ENCODE measurements around the gene NHEJ1. TPM values are rescaled to one million over a fixed set of nuclear protein-coding genes. Genes with fewer than 3 reads are reported as not detected.
A peak's percentile ranks its signal among the peaks of the same experiment; 100 is the strongest.

NHEJ1 gene
- total and polyA plus RNA-seq, 2 of the 13 experiments (the other 11 are each of a cell fraction or from before 2014, with no cell fraction given) = 30.0 to 30.7 TPM

DNA sequence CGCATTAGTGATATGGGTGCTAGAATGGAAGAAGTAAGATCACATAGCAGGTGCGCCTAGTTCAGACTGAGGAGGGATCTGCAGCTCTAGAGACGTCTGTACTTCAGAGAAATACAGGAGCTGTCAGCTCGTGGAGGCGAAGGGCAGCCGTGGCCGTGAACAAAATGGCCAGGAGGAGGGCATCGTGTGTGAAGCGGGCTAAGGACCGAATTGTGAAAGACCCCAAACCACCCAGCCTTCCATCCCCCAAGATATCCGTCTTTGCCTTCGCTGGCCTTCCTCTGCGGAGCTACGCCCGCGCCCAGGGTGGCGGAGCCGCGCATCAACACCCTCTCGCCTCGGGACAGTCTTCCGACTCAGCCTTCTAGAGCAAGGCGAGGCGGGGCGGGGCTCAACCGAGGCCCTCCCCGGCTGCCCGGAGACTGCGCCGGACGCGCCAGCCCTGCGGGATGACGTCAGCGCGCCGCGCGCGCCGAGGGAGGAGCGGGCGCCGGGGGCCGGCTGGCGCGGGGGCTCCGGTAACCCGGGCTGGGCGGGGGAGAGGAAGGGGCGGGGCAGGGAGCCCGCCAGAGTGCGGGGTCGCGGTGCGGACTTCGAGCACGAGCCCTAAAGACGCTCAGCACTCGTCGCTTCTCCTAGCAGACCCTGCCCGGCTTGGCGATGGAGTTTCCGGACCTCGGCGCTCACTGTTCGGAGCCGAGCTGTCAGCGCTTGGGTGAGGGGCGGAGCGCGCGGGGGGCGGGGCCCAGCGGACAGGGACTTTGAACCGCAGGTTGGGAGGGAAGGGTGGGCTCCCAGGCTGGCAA lies 45.9 kb upstream of the NHEJ1 start, which contains the start of gene ZFAND2B (continued):
- TF ChIP-seq, protein P1, sequence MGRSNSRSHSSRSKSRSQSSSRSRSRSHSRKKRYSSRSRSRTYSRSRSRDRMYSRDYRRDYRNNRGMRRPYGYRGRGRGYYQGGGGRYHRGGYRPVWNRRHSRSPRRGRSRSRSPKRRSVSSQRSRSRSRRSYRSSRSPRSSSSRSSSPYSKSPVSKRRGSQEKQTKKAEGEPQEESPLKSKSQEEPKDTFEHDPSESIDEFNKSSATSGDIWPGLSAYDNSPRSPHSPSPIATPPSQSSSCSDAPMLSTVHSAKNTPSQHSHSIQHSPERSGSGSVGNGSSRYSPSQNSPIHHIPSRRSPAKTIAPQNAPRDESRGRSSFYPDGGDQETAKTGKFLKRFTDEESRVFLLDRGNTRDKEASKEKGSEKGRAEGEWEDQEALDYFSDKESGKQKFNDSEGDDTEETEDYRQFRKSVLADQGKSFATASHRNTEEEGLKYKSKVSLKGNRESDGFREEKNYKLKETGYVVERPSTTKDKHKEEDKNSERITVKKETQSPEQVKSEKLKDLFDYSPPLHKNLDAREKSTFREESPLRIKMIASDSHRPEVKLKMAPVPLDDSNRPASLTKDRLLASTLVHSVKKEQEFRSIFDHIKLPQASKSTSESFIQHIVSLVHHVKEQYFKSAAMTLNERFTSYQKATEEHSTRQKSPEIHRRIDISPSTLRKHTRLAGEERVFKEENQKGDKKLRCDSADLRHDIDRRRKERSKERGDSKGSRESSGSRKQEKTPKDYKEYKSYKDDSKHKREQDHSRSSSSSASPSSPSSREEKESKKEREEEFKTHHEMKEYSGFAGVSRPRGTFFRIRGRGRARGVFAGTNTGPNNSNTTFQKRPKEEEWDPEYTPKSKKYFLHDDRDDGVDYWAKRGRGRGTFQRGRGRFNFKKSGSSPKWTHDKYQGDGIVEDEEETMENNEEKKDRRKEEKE (IDR thresholded peaks at IDR 0.05) = no peak
- TF ChIP-seq TMF1 (CRISPR knock-in tag; IDR thresholded peaks at IDR 0.05; ENCODE audit: low read depth) (peak; percentile 87), REXO4 (CRISPR knock-in tag; IDR thresholded peaks at IDR 0.05; ENCODE audit: borderline replicate concordance) (no peak), ZNF766 (CRISPR knock-in tag; IDR thresholded peaks at IDR 0.05; ENCODE audit: borderline replicate concordance) (0 out of 2 replicates have a peak, but pooled peaks have one; percentile 65), RORA (CRISPR knock-in tag; IDR thresholded peaks at IDR 0.05) (no peak), GZF1 (CRISPR knock-in tag; IDR thresholded peaks at IDR 0.05) (peak; percentile 59; the same call in 1 of the 2 replicates), CREB1 (IDR thresholded peaks at IDR 0.05) (peak; percentile 97), CREB1 (CRISPR knock-in tag; IDR thresholded peaks at IDR 0.05) (no peak), ZNF660 (CRISPR knock-in tag; IDR thresholded peaks at IDR 0.05; ENCODE audit: borderline replicate concordance, low read depth) (no peak), ZBTB21 (CRISPR knock-in tag; IDR thresholded peaks at IDR 0.05) (no peak)
- TF ChIP-seq, protein P2, sequence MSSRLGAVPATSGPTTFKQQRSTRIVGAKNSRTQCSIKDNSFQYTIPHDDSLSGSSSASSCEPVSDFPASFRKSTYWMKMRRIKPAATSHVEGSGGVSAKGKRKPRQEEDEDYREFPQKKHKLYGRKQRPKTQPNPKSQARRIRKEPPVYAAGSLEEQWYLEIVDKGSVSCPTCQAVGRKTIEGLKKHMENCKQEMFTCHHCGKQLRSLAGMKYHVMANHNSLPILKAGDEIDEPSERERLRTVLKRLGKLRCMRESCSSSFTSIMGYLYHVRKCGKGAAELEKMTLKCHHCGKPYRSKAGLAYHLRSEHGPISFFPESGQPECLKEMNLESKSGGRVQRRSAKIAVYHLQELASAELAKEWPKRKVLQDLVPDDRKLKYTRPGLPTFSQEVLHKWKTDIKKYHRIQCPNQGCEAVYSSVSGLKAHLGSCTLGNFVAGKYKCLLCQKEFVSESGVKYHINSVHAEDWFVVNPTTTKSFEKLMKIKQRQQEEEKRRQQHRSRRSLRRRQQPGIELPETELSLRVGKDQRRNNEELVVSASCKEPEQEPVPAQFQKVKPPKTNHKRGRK (CRISPR knock-in tag; IDR thresholded peaks at IDR 0.05) = no peak
- TF ChIP-seq, protein P3, sequence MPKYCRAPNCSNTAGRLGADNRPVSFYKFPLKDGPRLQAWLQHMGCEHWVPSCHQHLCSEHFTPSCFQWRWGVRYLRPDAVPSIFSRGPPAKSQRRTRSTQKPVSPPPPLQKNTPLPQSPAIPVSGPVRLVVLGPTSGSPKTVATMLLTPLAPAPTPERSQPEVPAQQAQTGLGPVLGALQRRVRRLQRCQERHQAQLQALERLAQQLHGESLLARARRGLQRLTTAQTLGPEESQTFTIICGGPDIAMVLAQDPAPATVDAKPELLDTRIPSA (CRISPR knock-in tag; IDR thresholded peaks at IDR 0.05; ENCODE audit: borderline replicate concordance) = peak; percentile 87; the same call in 1 of the 2 replicates
- TF ChIP-seq, protein P4, sequence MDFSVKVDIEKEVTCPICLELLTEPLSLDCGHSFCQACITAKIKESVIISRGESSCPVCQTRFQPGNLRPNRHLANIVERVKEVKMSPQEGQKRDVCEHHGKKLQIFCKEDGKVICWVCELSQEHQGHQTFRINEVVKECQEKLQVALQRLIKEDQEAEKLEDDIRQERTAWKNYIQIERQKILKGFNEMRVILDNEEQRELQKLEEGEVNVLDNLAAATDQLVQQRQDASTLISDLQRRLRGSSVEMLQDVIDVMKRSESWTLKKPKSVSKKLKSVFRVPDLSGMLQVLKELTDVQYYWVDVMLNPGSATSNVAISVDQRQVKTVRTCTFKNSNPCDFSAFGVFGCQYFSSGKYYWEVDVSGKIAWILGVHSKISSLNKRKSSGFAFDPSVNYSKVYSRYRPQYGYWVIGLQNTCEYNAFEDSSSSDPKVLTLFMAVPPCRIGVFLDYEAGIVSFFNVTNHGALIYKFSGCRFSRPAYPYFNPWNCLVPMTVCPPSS (IDR thresholded peaks at IDR 0.05) = no peak
- TF ChIP-seq, protein P5, sequence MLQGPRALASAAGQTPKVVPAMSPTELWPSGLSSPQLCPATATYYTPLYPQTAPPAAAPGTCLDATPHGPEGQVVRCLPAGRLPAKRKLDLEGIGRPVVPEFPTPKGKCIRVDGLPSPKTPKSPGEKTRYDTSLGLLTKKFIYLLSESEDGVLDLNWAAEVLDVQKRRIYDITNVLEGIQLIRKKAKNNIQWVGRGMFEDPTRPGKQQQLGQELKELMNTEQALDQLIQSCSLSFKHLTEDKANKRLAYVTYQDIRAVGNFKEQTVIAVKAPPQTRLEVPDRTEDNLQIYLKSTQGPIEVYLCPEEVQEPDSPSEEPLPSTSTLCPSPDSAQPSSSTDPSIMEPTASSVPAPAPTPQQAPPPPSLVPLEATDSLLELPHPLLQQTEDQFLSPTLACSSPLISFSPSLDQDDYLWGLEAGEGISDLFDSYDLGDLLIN (CRISPR knock-in tag; IDR thresholded peaks at IDR 0.05; ENCODE audit: borderline replicate concordance) = 0 out of 2 replicates have a peak, but pooled peaks have one; percentile 70
- TF ChIP-seq, protein P6, sequence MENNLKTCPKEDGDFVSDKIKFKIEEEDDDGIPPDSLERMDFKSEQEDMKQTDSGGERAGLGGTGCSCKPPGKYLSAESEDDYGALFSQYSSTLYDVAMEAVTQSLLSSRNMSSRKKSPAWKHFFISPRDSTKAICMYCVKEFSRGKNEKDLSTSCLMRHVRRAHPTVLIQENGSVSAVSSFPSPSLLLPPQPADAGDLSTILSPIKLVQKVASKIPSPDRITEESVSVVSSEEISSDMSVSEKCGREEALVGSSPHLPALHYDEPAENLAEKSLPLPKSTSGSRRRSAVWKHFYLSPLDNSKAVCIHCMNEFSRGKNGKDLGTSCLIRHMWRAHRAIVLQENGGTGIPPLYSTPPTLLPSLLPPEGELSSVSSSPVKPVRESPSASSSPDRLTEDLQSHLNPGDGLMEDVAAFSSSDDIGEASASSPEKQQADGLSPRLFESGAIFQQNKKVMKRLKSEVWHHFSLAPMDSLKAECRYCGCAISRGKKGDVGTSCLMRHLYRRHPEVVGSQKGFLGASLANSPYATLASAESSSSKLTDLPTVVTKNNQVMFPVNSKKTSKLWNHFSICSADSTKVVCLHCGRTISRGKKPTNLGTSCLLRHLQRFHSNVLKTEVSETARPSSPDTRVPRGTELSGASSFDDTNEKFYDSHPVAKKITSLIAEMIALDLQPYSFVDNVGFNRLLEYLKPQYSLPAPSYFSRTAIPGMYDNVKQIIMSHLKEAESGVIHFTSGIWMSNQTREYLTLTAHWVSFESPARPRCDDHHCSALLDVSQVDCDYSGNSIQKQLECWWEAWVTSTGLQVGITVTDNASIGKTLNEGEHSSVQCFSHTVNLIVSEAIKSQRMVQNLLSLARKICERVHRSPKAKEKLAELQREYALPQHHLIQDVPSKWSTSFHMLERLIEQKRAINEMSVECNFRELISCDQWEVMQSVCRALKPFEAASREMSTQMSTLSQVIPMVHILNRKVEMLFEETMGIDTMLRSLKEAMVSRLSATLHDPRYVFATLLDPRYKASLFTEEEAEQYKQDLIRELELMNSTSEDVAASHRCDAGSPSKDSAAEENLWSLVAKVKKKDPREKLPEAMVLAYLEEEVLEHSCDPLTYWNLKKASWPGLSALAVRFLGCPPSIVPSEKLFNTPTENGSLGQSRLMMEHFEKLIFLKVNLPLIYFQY (CRISPR knock-in tag; IDR thresholded peaks at IDR 0.05; ENCODE audit: borderline replicate concordance) = no peak

Measured in HepG2 (cell line).